Endothelial cell of umbilical vein (primary cell): ENCODE results near the gene DLGAP1. TPM values are rescaled to one million over a fixed set of nuclear protein-coding genes. Genes with fewer than 3 reads are reported as not detected.

Experiments used
- BruUV-seq: library from RNA; stranded (reverse); fragments of 400-500 nt; replicated peaks from 2 replicates; lab custom pipeline; 2021; lab: Mats Ljungman, UMichigan
- CTCF ChIA-PET: fragments of 300-600, 350-600 bp; sonication (Branson Sonifier 250); formaldehyde crosslinking; loops from one replicate; lab custom pipeline; 2021; ENCODE audit warnings: antibody characterized with exemption, inconsistent platforms; lab: Charles Lee
- POLR2A ChIA-PET: fragments of 300-600, 350-600 bp; sonication (Branson Sonifier 250); formaldehyde crosslinking; loops from one replicate; lab custom pipeline; 2021; ENCODE audit warnings: antibody characterized with exemption, inconsistent platforms; lab: Charles Lee
- DNase-seq: peaks from one replicate; pipeline ENCODE4 v3.0.0-alpha.2; 2011; ENCODE audit warnings: low read depth, low spot score
- FAIRE-seq: peaks from 2 replicates; lab custom pipeline; 2011; peaks lifted over from hg19 to GRCh38; lab: Jason Lieb, UNC
- H2AFZ ChIP-seq: 2 replicates; pipeline ENCODE4 v1.6.0; 2012; ENCODE audit warnings: low read depth, low read length, control low read depth, inconsistent platforms
- H3K27ac ChIP-seq: 2 replicates; pipeline ENCODE4 v1.5.1; 2011; ENCODE audit warnings: low read depth, mild to moderate bottlenecking, control low read depth, low read length, moderate library complexity; ENCODE audit not compliant: insufficient read depth
- H3K27me3 ChIP-seq, 2 experiments: 2 replicates each; pipeline versions ENCODE4 v1.6.0 to v1.6.1; 2011; ENCODE audit warnings: low read length in 2 of 2, mixed read lengths in 1 of 2; ENCODE audit not compliant: control insufficient read depth in 2 of 2, insufficient read depth in 2 of 2
- H3K36me3 ChIP-seq, 2 experiments: 2 replicates in 1 of 2; 3 replicates in 1 of 2; pipeline ENCODE4 v1.5.1; 2011; ENCODE audit warnings: low read length in 2 of 2, mild to moderate bottlenecking in 1 of 2, moderate library complexity in 1 of 2; ENCODE audit not compliant: control insufficient read depth in 2 of 2, insufficient read depth in 2 of 2; ENCODE audit errors: extremely low read depth in 1 of 2
- H3K4me1 ChIP-seq: 3 replicates; pipeline ENCODE4 v1.5.1; 2011; ENCODE audit warnings: mild to moderate bottlenecking, low read length; ENCODE audit not compliant: control insufficient read depth, insufficient read depth; ENCODE audit errors: extremely low read depth
- H3K4me2 ChIP-seq: 2 replicates; pipeline ENCODE4 v1.6.1; 2011; ENCODE audit warnings: low read length, control low read depth, mixed read lengths; ENCODE audit not compliant: insufficient read depth
- H3K4me3 ChIP-seq, 3 experiments: fragments of 200-600 bp in 1 of 3; sonication (generic), shearing (Covaris generic) in 1 of 3; replicated peaks in 1 of 3; 2 replicates each; pipeline ENCODE4 v1.5.1; 2011 to 2016; ENCODE audit warnings: control low read depth in 3 of 3, low read length in 3 of 3, mild to moderate bottlenecking in 2 of 3, inconsistent platforms in 1 of 3, low read depth in 1 of 3, moderate library complexity in 1 of 3; ENCODE audit not compliant: insufficient read depth in 1 of 3
- H3K79me2 ChIP-seq: 2 replicates; pipeline ENCODE4 v1.6.0; 2012; ENCODE audit warnings: low read length, inconsistent platforms; ENCODE audit not compliant: control insufficient read depth, insufficient read depth
- H3K9ac ChIP-seq: replicated peaks from 2 replicates; pipeline ENCODE3; 2011; ENCODE audit warnings: low read length, control low read depth; ENCODE audit not compliant: insufficient read depth; ENCODE audit errors: extremely low read depth
- H3K9me1 ChIP-seq: replicated peaks from 3 replicates; pipeline ENCODE4 v1.6.0; 2011; ENCODE audit warnings: mild to moderate bottlenecking, low read length; ENCODE audit not compliant: control insufficient read depth, insufficient read depth; ENCODE audit errors: extremely low read depth
- H3K9me3 ChIP-seq: replicated peaks from 2 replicates; pipeline ENCODE4 v1.5.1; 2012; ENCODE audit warnings: low read length, inconsistent platforms; ENCODE audit not compliant: control insufficient read depth, insufficient read depth
- H4K20me1 ChIP-seq: replicated peaks from 2 replicates; pipeline ENCODE3; 2011; ENCODE audit warnings: mild to moderate bottlenecking, low read length; ENCODE audit not compliant: control insufficient read depth, insufficient read depth; ENCODE audit errors: extremely low read depth
- EZH2 ChIP-seq: IDR thresholded peaks from 2 replicates; pipeline ENCODE4 v1.6.1; 2012; ENCODE audit warnings: borderline replicate concordance, low read depth, mild to moderate bottlenecking, moderate library complexity, low read length, inconsistent platforms; ENCODE audit not compliant: severe bottlenecking
- FOS ChIP-seq: IDR thresholded peaks from 2 replicates; pipeline ENCODE4 v1.6.1; 2011; ENCODE audit warnings: mild to moderate bottlenecking, low read length, moderate library complexity, borderline replicate concordance; ENCODE audit not compliant: insufficient read depth
- GATA2 ChIP-seq: IDR thresholded peaks from 2 replicates; pipeline ENCODE4 v1.7.0; 2011; ENCODE audit warnings: low read depth, mild to moderate bottlenecking, moderate library complexity, mixed read lengths, low read length; ENCODE audit not compliant: insufficient read length, insufficient read depth
- JUN ChIP-seq: IDR thresholded peaks from 2 replicates; pipeline ENCODE4 v1.6.1; 2011; ENCODE audit warnings: borderline replicate concordance, low read depth; ENCODE audit not compliant: insufficient read length, insufficient read depth
- MYC ChIP-seq: IDR thresholded peaks from one replicate; pipeline ENCODE4 v1.6.1; 2011; ENCODE audit warnings: mild to moderate bottlenecking, low read depth, low read length
- POLR2A ChIP-seq: IDR thresholded peaks from 2 replicates; pipeline ENCODE4 v1.6.1; 2012; ENCODE audit warnings: low read depth, mild to moderate bottlenecking, control low read depth, low read length
- POLR2AphosphoS5 ChIP-seq: IDR thresholded peaks from 2 replicates; pipeline ENCODE4 v1.6.1; 2012; ENCODE audit warnings: low read depth, mild to moderate bottlenecking, control low read depth, low read length, moderate library complexity; ENCODE audit not compliant: insufficient read depth
- dilution Hi-C: fragments of 300-500 bp; cut with MboI; formaldehyde crosslinking; loops from one replicate; pipeline ENCODE4 v1.15.0; 2019; ENCODE audit warnings: low sequenced_read_pairs; ENCODE audit not compliant: extremely low pct_ligation_motif_present
- intact Hi-C: fragments of 100-400 bp; cut with micrococcal nuclease; formaldehyde crosslinking; loops from one replicate; pipeline ENCODE4 v1.10.0; 2022
- polyA plus RNA-seq, 4 experiments: library from polyadenylated mRNA; depleted of rRNA in 3 of 4; stranded (reverse) in 3 of 4; unstranded in 1 of 4; fragments of >200 nt; gene quantifications; 2 replicates each; pipeline versions ENCODE4 v1.2.1 to v1.2.3, GENCODE V29; 2011 to 2012; ENCODE audit warnings: missing spikeins in 1 of 4
- total RNA-seq: library from RNA; stranded (reverse); gene quantifications from 2 replicates; pipeline ENCODE4 v1.2.3, GENCODE V29; 2021
- TF ChIP-seq, protein P1 (sequence below), 2 donors: IDR thresholded peaks; 1 replicate in 1 of 2; 2 replicates in 1 of 2; pipeline ENCODE4 v1.5.1; 2011; ENCODE audit warnings: low read length in 2 of 2, mild to moderate bottlenecking in 2 of 2, moderate library complexity in 2 of 2, control low read depth in 1 of 2, inconsistent platforms in 1 of 2, low read depth in 1 of 2; ENCODE audit not compliant: insufficient read depth in 1 of 2; ENCODE audit errors: extremely low read depth in 1 of 2
- TF ChIP-seq, protein P2 (sequence below): IDR thresholded peaks from 2 replicates; pipeline ENCODE4 v1.6.1; 2011; ENCODE audit not compliant: insufficient read depth, insufficient read length

The DLGAP1 gene
- total and polyA plus RNA-seq, 2 donors (not counting 3 experiments of a cell fraction or from before 2014, with no cell fraction given) = 0.04 TPM; not detected in 1

DNA sequence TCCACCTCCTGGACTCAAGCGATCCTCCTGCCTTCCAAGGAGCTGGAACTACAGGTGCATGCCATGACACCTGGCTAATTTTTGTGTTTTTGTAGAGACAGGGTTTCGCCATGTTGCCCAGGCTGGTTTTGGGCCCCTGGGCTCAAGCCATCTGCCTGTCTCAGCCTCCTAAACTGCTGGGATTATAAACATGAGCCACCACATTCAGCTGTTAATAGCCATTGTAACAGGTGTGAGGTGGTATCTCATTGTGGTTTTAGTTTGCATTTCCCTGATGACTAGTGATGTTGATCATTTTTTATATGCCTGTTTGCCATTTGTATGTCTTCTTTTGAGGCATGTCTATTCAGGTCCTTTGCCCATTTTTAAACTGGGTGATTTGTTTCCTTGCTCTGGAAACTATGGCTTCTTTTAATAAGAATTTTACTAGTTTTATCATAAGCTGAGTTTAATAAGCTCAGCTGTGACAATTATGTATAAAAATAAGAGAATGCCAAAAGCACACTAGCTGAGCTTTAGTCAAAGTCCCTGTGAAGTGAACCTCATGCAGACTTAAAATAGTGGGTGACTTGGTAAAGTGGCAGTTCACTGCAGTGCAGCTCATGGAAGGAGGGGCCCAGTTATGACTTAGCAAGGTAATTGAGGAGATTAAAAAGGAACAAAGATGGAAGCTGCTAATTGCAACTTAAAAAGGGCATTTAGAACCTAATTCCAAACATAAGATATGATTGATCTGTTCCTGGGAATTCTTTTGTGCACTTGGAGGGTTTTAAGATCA is 540.1 kb downstream of the DLGAP1 start:
- intact Hi-C loops = no loop called here
- BruUV-seq = no TSS peak
- H3K4me3 ChIP-seq = no peak overlapping the region
- H3K4me1 ChIP-seq = no peaks in the 10 kb centered on the region
- POLR2A ChIA-PET = no interaction called here
- no peak overlapping the region for H3K27ac ChIP-seq
- H3K9ac ChIP-seq = no peak overlapping the region
- DNase-seq = no peak
- no peak overlapping the region for H2AFZ ChIP-seq
- H3K36me3 ChIP-seq = no peaks in the 10 kb centered on the region
- H3K79me2 ChIP-seq = no peaks in the 10 kb centered on the region
- no peaks in the 10 kb centered on the region for H3K9me3 ChIP-seq
- H3K9me1 ChIP-seq = no peaks in the 10 kb centered on the region
- peaks cover 3 to 6% of the 10 kb centered on the region in 2 experiments for H3K27me3 ChIP-seq
- no peak overlapping the region for H3K4me2 ChIP-seq
- FAIRE-seq = no peak
- H4K20me1 ChIP-seq = no peaks in the 10 kb centered on the region
- TF ChIP-seq, protein P1, sequence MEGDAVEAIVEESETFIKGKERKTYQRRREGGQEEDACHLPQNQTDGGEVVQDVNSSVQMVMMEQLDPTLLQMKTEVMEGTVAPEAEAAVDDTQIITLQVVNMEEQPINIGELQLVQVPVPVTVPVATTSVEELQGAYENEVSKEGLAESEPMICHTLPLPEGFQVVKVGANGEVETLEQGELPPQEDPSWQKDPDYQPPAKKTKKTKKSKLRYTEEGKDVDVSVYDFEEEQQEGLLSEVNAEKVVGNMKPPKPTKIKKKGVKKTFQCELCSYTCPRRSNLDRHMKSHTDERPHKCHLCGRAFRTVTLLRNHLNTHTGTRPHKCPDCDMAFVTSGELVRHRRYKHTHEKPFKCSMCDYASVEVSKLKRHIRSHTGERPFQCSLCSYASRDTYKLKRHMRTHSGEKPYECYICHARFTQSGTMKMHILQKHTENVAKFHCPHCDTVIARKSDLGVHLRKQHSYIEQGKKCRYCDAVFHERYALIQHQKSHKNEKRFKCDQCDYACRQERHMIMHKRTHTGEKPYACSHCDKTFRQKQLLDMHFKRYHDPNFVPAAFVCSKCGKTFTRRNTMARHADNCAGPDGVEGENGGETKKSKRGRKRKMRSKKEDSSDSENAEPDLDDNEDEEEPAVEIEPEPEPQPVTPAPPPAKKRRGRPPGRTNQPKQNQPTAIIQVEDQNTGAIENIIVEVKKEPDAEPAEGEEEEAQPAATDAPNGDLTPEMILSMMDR (IDR thresholded peaks at IDR 0.05; ENCODE audit: extremely low read depth in 1 of 2, insufficient read depth in 1 of 2, low read depth in 1 of 2, low read length in 2 of 2) = no peak
- no peak for TF ChIP-seq MYC
- no peak for TF ChIP-seq EZH2
- TF ChIP-seq FOS = no peak
- no peak for TF ChIP-seq JUN
- TF ChIP-seq POLR2A = no peak
- no peak for TF ChIP-seq POLR2AphosphoS5
- TF ChIP-seq, protein P2, sequence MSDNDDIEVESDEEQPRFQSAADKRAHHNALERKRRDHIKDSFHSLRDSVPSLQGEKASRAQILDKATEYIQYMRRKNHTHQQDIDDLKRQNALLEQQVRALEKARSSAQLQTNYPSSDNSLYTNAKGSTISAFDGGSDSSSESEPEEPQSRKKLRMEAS = no peak
- no peak for TF ChIP-seq GATA2
- dilution Hi-C loops = no loop called here
- CTCF ChIA-PET = interaction anchor here (0.6 to 0.7 kb wide), 2 partner anchors 48 to 80 kb away, joined by 3 to 4 read pairs; no protein-coding TSS in a partner anchor
